Measurements from ENCODE around the gene PDE4D. TPM values are rescaled to one million over a fixed set of nuclear protein-coding genes. Genes with fewer than 3 reads are reported as not detected.

PDE4D gene
- total RNA-seq, 4 donors from 2014 or later = 14.7 to 36.3 (median 24.7) TPM

GRCh38 chr5:59423021-59423420 lies 470.5 kb downstream of the PDE4D start:
- Histone ChIP-seq H3K4me1 (no peaks in the 10 kb centered on the region), H3K36me3 (no peaks in the 10 kb centered on the region), H3K27ac (no peak overlapping the region), H3K4me3 (replicated peaks in 1 of 3) (no peak overlapping the region), H3K27me3 (no peaks in the 10 kb centered on the region), H3K9me3 (no peaks in the 10 kb centered on the region)
- intact Hi-C loops (cut with DNase I) = no loop called here
- DNase-seq = no peak
- TF ChIP-seq CTCF (IDR thresholded peaks at IDR 0.05) (no peak), POLR2A (IDR thresholded peaks at IDR 0.05) (no peak)

GRCh38 chr5:59421986-59422941 lies 471.3 kb downstream of the PDE4D start:
- no peak for TF ChIP-seq POLR2A (IDR thresholded peaks at IDR 0.05)
- TF ChIP-seq CTCF (IDR thresholded peaks at IDR 0.05) = no peak
- no peak for DNase-seq
- H3K9me3 ChIP-seq = no peaks in the 10 kb centered on the region
- H3K27me3 ChIP-seq = no peaks in the 10 kb centered on the region
- no peaks in the 10 kb centered on the region for H3K36me3 ChIP-seq
- intact Hi-C loops (cut with DNase I) = no loop called here
- H3K4me1 ChIP-seq = no peaks in the 10 kb centered on the region
- no peak overlapping the region for H3K4me3 ChIP-seq (replicated peaks in 1 of 3)
- H3K27ac ChIP-seq = no peak overlapping the region
- WGBS, 2 donors = 81 to 84% methylated on average over 6 of the region's 6 CpGs

- Histone ChIP-seq H3K9me3 (no peaks in the 10 kb centered on the region), H3K36me3 (no peaks in the 10 kb centered on the region), H3K4me3 (replicated peaks in 1 of 3) (no peak overlapping the region), H3K4me1 (no peaks in the 10 kb centered on the region), H3K27ac (no peak overlapping the region), H3K27me3 (no peaks in the 10 kb centered on the region)
- no peak for TF ChIP-seq CTCF (IDR thresholded peaks at IDR 0.05)
- no peak for TF ChIP-seq POLR2A (IDR thresholded peaks at IDR 0.05)
- intact Hi-C loops (cut with DNase I) = no loop called here
- DNase-seq = no peak
- 93 to 94% methylated on average over 7 of the region's 7 CpGs for WGBS, 2 donors
These were observed 472.9 kb downstream of the PDE4D start for GRCh38 chr5:59420596-59420995.

- Histone ChIP-seq H3K4me1 (no peaks in the 10 kb centered on the region), H3K4me3 (replicated peaks in 1 of 3) (no peak overlapping the region), H3K9me3 (no peaks in the 10 kb centered on the region), H3K36me3 (no peaks in the 10 kb centered on the region), H3K27me3 (no peaks in the 10 kb centered on the region), H3K27ac (no peak overlapping the region)
- intact Hi-C loops (cut with DNase I) = no loop called here
- WGBS, 2 donors = 45 to 71% methylated on average over 1 of the region's 1 CpG
- no peak for DNase-seq
- TF ChIP-seq CTCF (IDR thresholded peaks at IDR 0.05) = no peak
- no peak for TF ChIP-seq POLR2A (IDR thresholded peaks at IDR 0.05)
These were observed 474.7 kb downstream of the PDE4D start for GRCh38 chr5:59418808-59419207.

GRCh38 chr5:59416451-59416850 lies 477.1 kb downstream of the PDE4D start:
- Histone ChIP-seq H3K27ac (no peak overlapping the region), H3K36me3 (no peaks in the 10 kb centered on the region), H3K27me3 (no peaks in the 10 kb centered on the region), H3K4me1 (no peaks in the 10 kb centered on the region), H3K9me3 (no peaks in the 10 kb centered on the region), H3K4me3 (replicated peaks in 1 of 3) (no peak overlapping the region)
- 85 to 90% methylated on average over 1 of the region's 1 CpG for WGBS, 2 donors
- intact Hi-C loops (cut with DNase I) = no loop called here
- DNase-seq = no peak
- no peak for TF ChIP-seq POLR2A (IDR thresholded peaks at IDR 0.05)
- TF ChIP-seq CTCF (IDR thresholded peaks at IDR 0.05) = no peak
